SK-N-MC (cell line): ENCODE data around the gene KCTD18.

Experiments used
- EZH2 ChIP-seq: fragments of 200-600 bp; sonication (generic); IDR thresholded peaks from one replicate; pipeline ENCODE4 v1.6.1; 2017; ENCODE audit warnings: antibody characterized with exemption
- POLR2AphosphoS5 ChIP-seq: IDR thresholded peaks from 2 replicates; pipeline ENCODE4 v1.6.1; 2012; ENCODE audit warnings: mild to moderate bottlenecking, low read depth, low read length, borderline replicate concordance

DNA sequence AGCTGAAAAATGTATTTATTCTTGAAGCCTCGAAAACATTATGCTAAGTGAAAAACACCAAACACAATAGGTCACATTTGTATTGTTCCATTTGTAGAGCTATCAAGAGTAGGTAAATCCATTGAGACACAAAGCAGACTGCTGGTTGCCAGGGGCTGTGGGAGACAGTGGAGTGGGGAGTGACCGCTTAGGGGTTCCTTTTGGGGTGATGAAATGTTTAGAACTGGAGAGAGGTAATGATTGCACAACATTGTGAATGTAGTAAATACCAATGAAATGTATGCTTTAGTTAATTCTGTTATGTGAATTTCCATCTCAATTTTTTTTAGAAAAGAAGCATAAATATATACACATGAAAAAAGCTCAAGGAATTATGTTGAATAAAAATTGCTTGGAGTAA lies 15.8 kb downstream of the KCTD18 start:
- no peak for TF ChIP-seq POLR2AphosphoS5
- no peak for TF ChIP-seq EZH2
